Lower lobe of right lung (tissue), 2 donors: Measurements from ENCODE around the gene CEP192. TPM values are rescaled to one million over a fixed set of nuclear protein-coding genes. Genes with fewer than 3 reads are reported as not detected.

ENCODE experiments used
- ATAC-seq, 2 donors: fragments of 200-7000 bp; cut with Tn5 transposase; one replicate each; pipeline ENCODE4 v1.9.1; 2020 to 2022; ENCODE audit warnings: mild to moderate bottlenecking in 2 of 2, moderate library complexity in 2 of 2
- DNase-seq: peaks from one replicate; pipeline ENCODE4 v3.0.0-alpha.2; 2020
- H3K27ac ChIP-seq: fragments of 200-600 bp; one replicate; pipeline ENCODE4 v1.8.0; 2022
- H3K27me3 ChIP-seq: fragments of 200-600 bp; one replicate; pipeline ENCODE4 v1.8.0; 2022; ENCODE audit warnings: low read depth
- H3K36me3 ChIP-seq: fragments of 200-600 bp; one replicate; pipeline ENCODE4 v1.8.0; 2022; ENCODE audit warnings: mild to moderate bottlenecking
- H3K4me1 ChIP-seq: fragments of 200-600 bp; one replicate; pipeline ENCODE4 v1.8.0; 2022
- H3K4me3 ChIP-seq: fragments of 200-600 bp; one replicate; pipeline ENCODE4 v1.8.0; 2022; ENCODE audit warnings: mild to moderate bottlenecking
- H3K9me3 ChIP-seq: fragments of 200-600 bp; one replicate; pipeline ENCODE4 v1.8.0; 2022
- intact Hi-C: fragments of 100-400 bp; cut with DNase I; formaldehyde crosslinking; loops from one replicate; pipeline ENCODE4 v1.11.0; 2022
- total RNA-seq: library from RNA; stranded (reverse); fragmentation: NEBNext Ultra II Directional; extraction: Animal tissue kit (Norgen Biotek cat#: 25700); gene quantifications from one replicate; pipeline ENCODE4 v1.2.1, GENCODE V29; 2021
- TF ChIP-seq, protein P1 (sequence below): fragments of 200-600 bp; IDR thresholded peaks from one replicate; pipeline ENCODE4 v1.8.0; 2022; ENCODE audit warnings: antibody characterized with exemption, mild to moderate bottlenecking
- donor health status: DM: no; HTN: yes; CAD: no; lungs with severe emphysema.

Gene CEP192
- total RNA-seq, 1 donor from 2014 or later = 29.1 TPM

DNA sequence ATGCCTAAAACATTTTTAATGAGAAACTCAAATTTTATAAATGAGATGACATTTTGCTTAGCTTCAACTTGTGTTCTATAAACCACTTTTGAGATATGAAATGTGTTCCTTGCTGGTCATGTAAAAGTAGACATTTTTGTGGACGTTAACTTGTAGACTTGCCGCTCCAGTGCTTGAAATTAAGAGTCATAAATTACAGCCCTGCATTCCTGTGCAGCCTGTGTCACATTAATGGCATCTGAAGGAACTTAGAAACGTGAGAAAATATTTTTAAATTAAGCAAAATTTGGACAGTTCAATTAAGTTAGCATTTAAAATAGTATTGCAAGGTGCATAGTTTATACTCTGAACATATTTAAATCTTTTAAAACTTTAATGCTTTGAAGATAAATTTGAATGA, 129.1 kb downstream of the CEP192 start:
- H3K4me3 ChIP-seq = no peak overlapping the region
- ATAC-seq = no peak

DNA sequence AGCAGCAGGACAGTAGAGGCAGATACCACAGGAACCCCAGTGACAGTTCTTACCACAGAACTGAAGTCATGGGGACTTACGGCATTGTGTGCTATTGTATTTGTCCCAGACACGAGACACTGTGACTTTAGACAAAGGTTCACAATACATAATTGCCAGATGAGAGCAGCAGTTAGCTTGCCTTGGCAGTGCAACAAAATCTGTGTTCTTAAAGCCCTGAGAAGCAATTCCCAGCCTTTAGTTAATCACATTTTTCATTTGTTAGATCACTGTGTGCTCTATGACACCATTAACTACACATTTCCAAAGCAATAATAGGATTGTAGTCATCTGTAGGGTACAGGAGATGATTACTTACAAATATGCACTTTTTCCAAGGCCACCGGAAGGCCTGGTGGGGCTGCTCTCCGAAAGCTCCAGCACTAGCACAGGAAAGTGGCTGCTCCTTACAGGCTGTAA, 129.8 kb downstream of the CEP192 start:
- Histone ChIP-seq H3K4me3 (no peak overlapping the region), H3K4me1 (no peaks in the 10 kb centered on the region), H3K9me3 (no peaks in the 10 kb centered on the region), H3K27me3 (no peaks in the 10 kb centered on the region), H3K36me3 (peaks cover 43% of the 10 kb centered on the region), H3K27ac (no peak overlapping the region)
- TF ChIP-seq, protein P1, sequence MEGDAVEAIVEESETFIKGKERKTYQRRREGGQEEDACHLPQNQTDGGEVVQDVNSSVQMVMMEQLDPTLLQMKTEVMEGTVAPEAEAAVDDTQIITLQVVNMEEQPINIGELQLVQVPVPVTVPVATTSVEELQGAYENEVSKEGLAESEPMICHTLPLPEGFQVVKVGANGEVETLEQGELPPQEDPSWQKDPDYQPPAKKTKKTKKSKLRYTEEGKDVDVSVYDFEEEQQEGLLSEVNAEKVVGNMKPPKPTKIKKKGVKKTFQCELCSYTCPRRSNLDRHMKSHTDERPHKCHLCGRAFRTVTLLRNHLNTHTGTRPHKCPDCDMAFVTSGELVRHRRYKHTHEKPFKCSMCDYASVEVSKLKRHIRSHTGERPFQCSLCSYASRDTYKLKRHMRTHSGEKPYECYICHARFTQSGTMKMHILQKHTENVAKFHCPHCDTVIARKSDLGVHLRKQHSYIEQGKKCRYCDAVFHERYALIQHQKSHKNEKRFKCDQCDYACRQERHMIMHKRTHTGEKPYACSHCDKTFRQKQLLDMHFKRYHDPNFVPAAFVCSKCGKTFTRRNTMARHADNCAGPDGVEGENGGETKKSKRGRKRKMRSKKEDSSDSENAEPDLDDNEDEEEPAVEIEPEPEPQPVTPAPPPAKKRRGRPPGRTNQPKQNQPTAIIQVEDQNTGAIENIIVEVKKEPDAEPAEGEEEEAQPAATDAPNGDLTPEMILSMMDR = no peak
- intact Hi-C loops = no loop called here
- no peak for DNase-seq
- ATAC-seq = no peak

More for the DNA sequence above, 129.1 kb downstream of the CEP192 start:
- TF ChIP-seq, protein P1 = no peak
- Histone ChIP-seq H3K9me3 (no peaks in the 10 kb centered on the region), H3K27ac (no peak overlapping the region), H3K27me3 (no peaks in the 10 kb centered on the region), H3K4me1 (no peaks in the 10 kb centered on the region), H3K36me3 (peaks cover 50% of the 10 kb centered on the region)
- intact Hi-C loops = no loop called here
- no peak for DNase-seq

DNA sequence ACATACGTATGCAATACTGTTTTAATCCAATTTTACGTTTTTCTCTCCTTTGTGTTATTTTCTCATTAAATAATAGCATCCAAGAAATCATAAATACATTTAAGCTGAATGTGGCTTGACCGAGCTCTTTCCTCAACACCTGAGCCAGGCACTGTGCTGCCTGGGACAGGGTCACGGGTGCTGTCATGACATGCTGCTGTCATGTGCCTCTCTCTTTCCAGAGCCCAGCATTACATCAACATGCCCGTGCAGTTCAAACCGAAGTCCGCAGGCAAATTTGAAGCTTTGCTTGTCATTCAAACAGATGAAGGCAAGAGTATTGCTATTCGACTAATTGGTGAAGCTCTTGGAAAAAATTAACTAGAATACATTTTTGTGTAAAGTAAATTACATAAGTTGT, 133.2 kb downstream of the CEP192 start:
- TF ChIP-seq, protein P1 = no peak
- DNase-seq (no peak), ATAC-seq (no peak)
- no peaks in the 10 kb centered on the region for H3K9me3 ChIP-seq
- H3K4me3 ChIP-seq = no peak overlapping the region
- no peaks in the 10 kb centered on the region for H3K27me3 ChIP-seq
- H3K27ac ChIP-seq = no peak overlapping the region
- peaks cover 11% of the 10 kb centered on the region for H3K36me3 ChIP-seq
- H3K4me1 ChIP-seq = no peaks in the 10 kb centered on the region
- intact Hi-C loops = no loop called here

DNA sequence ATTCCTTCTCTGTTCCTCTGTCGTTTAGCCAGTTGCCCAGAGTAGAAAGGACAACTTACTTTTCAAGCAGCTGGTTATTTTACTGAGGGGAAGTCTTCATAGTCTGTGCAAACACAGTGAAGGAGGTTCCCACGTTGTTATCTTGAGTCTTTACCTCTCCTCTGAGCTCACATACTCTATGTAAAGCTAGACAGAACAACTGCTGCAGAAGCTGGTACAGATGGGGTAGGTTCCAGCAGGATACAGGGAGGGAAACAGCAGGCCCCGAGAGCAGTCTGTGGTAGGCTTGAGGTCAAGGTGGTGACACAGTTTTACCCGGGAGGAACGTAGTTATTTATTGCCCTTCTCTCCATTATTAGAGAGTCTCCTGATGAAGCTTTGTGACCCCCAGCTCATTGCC, 134.0 kb downstream of the CEP192 start:
- DNase-seq = no peak
- ATAC-seq = no peak
- TF ChIP-seq, protein P1 = no peak
- Histone ChIP-seq H3K27me3 (no peaks in the 10 kb centered on the region), H3K9me3 (no peaks in the 10 kb centered on the region), H3K4me1 (no peaks in the 10 kb centered on the region), H3K4me3 (no peak overlapping the region), H3K36me3 (peaks cover 8% of the 10 kb centered on the region), H3K27ac (no peak overlapping the region)
- intact Hi-C loops = no loop called here

DNA sequence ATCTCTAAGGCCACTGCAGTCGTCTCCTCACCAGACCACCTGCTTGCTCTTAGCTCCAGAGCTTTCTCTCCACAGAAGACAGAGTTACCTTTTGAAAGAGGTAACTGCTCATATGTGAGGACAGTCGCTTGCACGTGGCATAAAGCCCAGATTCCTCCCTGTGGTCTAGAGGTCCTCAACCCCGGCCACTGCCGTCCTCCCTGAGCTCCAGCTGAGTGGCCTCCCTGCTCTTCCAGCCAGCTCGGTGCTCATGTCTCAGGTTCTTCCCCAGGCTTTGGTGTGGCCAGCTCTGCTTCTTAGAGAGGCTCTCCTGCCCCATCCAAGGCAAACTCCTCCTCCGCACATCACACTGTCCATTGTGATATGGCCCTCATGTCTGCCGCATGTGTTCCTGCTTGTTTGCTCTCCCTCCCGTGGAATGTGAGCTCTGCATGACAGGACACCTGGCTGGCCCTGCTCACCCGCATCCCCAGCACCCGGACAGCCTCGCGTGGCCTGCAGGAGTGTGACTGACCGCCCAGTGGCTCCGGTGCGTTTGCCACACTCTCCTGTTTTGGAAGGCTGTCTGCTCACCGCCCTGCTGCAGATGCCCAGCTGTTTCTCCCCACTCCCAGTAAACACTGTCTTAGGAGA, 135.9 kb downstream of the CEP192 start:
- DNase-seq (no peak), ATAC-seq (peak in 1 of 2 donors; percentile 11)
- no peaks in the 10 kb centered on the region for H3K9me3 ChIP-seq
- no peak overlapping the region for H3K27ac ChIP-seq
- H3K27me3 ChIP-seq = no peaks in the 10 kb centered on the region
- intact Hi-C loops = no loop called here
- no peaks in the 10 kb centered on the region for H3K4me1 ChIP-seq
- no peak overlapping the region for H3K4me3 ChIP-seq
- TF ChIP-seq, protein P1 = no peak
- no peaks in the 10 kb centered on the region for H3K36me3 ChIP-seq
